IgD-negative memory B cell (primary cell): ENCODE results near the gene FAM20C. TPM values are rescaled to one million over a fixed set of nuclear protein-coding genes. Genes with fewer than 3 reads are reported as not detected.

Experiments used
- H3K27ac Mint-ChIP-seq, 3 donors: one replicate each; pipeline ENCODE4 v1.8.0; 2020 to 2022; ENCODE audit warnings: mild to moderate bottlenecking in 3 of 3, mixed read lengths in 3 of 3, moderate library complexity in 1 of 3
- H3K27me3 Mint-ChIP-seq: one replicate; pipeline ENCODE4 v1.8.0; 2021; ENCODE audit warnings: mixed read lengths
- H3K36me3 Mint-ChIP-seq: one replicate; pipeline ENCODE4 v1.8.0; 2020; ENCODE audit warnings: mild to moderate bottlenecking, mixed read lengths
- H3K4me1 Mint-ChIP-seq, 3 donors: one replicate each; pipeline ENCODE4 v1.8.0; 2020 to 2022; ENCODE audit warnings: mixed read lengths in 3 of 3, mild to moderate bottlenecking in 1 of 3
- H3K4me3 Mint-ChIP-seq, 4 donors: one replicate each; pipeline ENCODE4 v1.8.0; 2020 to 2022; ENCODE audit warnings: mild to moderate bottlenecking in 4 of 4, mixed read lengths in 4 of 4, moderate library complexity in 3 of 4
- H3K9me3 Mint-ChIP-seq, 3 donors: one replicate each; pipeline ENCODE4 v1.8.0; 2020 to 2021; ENCODE audit warnings: mixed read lengths in 3 of 3, mild to moderate bottlenecking in 1 of 3
- polyA plus RNA-seq: library from polyadenylated mRNA; unstranded; fragments of 300-500 nt; fragmentation: Illumina TruSeq; gene quantifications from one replicate; pipeline ENCODE4 v1.2.3, GENCODE V29; 2021

Gene FAM20C
- polyA plus RNA-seq, 1 donor from 2014 or later: not detected

GRCh38 chr7:228610-229009 is 36.2 kb downstream of the FAM20C start:
- Mint-ChIP-seq H3K36me3 (no peaks in the 10 kb centered on the region), H3K27ac (no peak overlapping the region), H3K27me3 (peaks cover 2% of the 10 kb centered on the region), H3K4me1 (no peaks in the 10 kb centered on the region), H3K9me3 (no peaks in the 10 kb centered on the region), H3K4me3 (no peak overlapping the region)

GRCh38 chr7:229184-229964 is 37.0 kb downstream of the FAM20C start:
- Mint-ChIP-seq H3K4me1 (no peaks in the 10 kb centered on the region), H3K36me3 (no peaks in the 10 kb centered on the region), H3K27ac (no peak overlapping the region), H3K4me3 (no peak overlapping the region), H3K27me3 (peaks cover 2% of the 10 kb centered on the region), H3K9me3 (no peaks in the 10 kb centered on the region)

GRCh38 chr7:230274-230673 is 37.9 kb downstream of the FAM20C start:
- peaks cover 2% of the 10 kb centered on the region for H3K27me3 Mint-ChIP-seq
- no peaks in the 10 kb centered on the region for H3K4me1 Mint-ChIP-seq
- no peaks in the 10 kb centered on the region for H3K9me3 Mint-ChIP-seq
- H3K4me3 Mint-ChIP-seq: no peak overlapping the region
- no peak overlapping the region for H3K27ac Mint-ChIP-seq
- H3K36me3 Mint-ChIP-seq: no peaks in the 10 kb centered on the region

DNA sequence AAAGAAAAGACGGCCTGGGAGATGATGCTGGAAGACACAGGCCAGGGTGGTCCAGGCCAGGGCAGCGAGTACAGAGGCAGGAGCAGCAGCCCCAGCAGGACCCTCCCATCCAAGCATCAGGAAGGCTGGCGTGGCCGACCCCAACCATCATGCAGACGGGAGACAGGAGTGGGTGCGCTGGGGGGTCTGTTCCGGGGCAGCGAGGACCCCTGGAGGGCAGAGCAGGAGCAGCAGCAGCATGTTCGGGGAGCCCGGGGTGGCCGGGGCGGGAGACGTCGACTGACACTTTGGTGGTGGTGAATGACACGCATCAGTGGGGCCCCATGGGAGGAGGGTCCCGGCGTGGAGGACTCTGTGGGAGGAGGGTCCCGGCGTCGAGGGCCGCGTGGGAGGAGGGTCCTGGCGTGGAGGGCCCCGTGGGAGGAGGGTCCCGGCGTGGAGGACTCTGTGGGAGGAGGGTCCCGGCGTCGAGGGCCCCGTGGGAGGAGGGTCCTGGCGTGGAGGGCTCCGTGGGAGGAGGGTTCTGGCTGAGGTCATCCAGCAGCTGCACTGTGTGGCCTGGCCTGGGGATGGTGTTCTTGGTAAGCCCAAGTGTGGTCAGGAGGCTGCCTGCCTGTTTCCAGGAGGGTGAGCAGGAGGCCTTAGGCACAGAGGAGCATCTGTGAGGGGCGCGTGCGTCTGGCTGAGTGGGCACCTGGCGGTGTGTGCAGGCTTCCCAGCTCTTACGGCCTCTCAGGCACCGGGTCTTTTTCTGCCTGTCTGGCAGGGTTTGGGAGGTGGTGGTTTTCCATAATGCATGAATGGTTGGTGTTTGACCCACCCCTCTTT is 38.9 kb downstream of the FAM20C start:
- H3K36me3 Mint-ChIP-seq: no peaks in the 10 kb centered on the region
- peaks cover 2% of the 10 kb centered on the region for H3K27me3 Mint-ChIP-seq
- no peaks in the 10 kb centered on the region for H3K9me3 Mint-ChIP-seq
- H3K4me1 Mint-ChIP-seq: no peaks in the 10 kb centered on the region
- no peak overlapping the region for H3K4me3 Mint-ChIP-seq
- H3K27ac Mint-ChIP-seq: no peak overlapping the region

- Mint-ChIP-seq H3K4me1 (no peaks in the 10 kb centered on the region), H3K27ac (no peak overlapping the region), H3K27me3 (peaks cover 2% of the 10 kb centered on the region), H3K4me3 (no peak overlapping the region), H3K9me3 (no peaks in the 10 kb centered on the region), H3K36me3 (no peaks in the 10 kb centered on the region)
Observed at GRCh38 chr7:231858-232246, 39.5 kb downstream of the FAM20C start.

DNA sequence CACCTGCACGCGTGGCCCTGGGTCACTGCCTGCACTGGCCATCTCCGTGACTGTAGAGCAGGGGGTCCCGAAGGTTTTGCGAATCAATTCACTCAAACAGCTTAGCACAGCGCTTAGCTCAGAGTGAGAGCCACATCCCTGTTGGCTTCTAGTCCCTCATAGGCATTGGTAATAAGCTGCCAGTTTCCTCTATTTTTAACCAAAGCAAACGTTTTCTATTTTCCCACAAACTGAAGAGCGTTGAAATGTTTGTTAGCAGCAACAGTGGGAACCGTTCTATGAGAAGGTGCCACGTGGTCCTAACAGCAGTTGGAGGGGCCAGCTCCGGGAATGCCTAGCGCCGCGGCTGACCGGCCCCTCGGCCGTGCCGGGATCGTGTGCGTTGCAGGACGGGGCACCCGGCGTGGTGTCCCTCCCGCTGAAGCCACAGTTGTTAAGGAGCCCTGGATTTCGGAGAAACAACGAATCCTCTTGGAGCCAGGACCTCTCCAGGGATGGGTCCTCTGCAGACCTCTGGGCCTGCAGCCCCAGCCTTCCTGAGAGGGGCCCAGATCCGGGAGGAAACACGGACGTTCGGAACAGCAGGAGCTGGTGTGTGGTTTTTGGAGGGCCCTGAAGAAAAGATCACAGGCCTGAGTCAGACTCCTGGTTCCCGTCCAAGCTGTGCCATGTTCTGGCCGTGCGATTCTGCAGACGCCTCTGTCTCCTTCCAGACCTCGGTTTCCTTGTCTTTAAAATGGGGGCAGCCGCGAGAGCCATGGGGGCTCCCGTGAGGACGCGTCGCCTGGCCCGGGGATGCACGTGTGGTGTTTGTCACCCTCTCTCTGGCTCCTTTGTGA is 40.3 kb downstream of the FAM20C start:
- peaks cover 2% of the 10 kb centered on the region for H3K27me3 Mint-ChIP-seq
- no peaks in the 10 kb centered on the region for H3K9me3 Mint-ChIP-seq

DNA sequence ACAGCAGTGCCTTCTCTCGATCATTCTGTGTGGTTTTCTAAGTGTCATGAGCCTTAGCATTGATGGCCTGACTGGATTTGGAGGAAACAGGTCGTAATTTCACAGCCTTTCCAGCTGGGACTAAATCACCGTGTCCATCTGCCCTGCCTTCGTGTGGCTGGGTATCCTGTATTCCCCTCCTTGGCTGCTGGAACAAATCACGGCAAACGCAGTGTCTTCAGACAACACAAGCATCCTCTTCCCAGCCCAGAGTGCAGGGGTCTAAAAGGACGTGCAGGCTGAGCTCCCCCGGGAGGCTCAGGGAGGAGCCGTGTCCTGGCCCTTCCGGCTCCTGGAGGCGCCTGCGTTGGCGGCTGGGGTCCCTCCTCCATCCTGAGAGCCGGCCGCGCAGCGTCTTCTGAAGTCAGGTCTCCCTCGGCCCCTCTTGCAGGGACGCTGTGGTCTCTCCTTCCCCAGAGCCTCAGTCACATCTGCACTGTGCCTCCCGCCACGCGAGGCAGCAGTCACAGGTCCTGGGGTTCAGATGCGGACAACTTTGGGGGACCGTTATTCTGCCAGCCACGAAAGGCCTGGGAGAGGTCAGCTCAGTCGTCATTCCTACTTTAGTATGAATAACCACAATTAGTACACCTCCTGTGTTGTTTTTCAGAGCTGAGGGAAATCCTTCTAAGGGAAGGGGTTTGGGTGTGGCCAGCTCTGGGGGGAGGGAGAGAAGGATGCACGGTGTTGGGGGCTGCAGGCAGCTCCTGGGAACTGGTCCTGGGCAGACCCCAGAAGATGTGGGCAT is 41.1 kb downstream of the FAM20C start:
- H3K9me3 Mint-ChIP-seq: no peaks in the 10 kb centered on the region
- no peak overlapping the region for H3K27ac Mint-ChIP-seq
- peak overlapping the region in 1 of 4 donors; percentile 65 for H3K4me3 Mint-ChIP-seq
- H3K4me1 Mint-ChIP-seq: no peaks in the 10 kb centered on the region
- H3K36me3 Mint-ChIP-seq: no peaks in the 10 kb centered on the region
- H3K27me3 Mint-ChIP-seq: peaks cover 2% of the 10 kb centered on the region

More for the DNA sequence above, 40.3 kb downstream of the FAM20C start:
- H3K4me1 Mint-ChIP-seq: no peaks in the 10 kb centered on the region
- no peaks in the 10 kb centered on the region for H3K36me3 Mint-ChIP-seq
- H3K4me3 Mint-ChIP-seq: peak overlapping the region in 1 of 4 donors; percentile 65
- H3K27ac Mint-ChIP-seq: no peak overlapping the region

- H3K27ac Mint-ChIP-seq: no peak overlapping the region
- H3K4me1 Mint-ChIP-seq: no peaks in the 10 kb centered on the region
- no peaks in the 10 kb centered on the region for H3K36me3 Mint-ChIP-seq
- H3K27me3 Mint-ChIP-seq: peaks cover under 1% of the 10 kb centered on the region
- H3K9me3 Mint-ChIP-seq: no peaks in the 10 kb centered on the region
- no peak overlapping the region for H3K4me3 Mint-ChIP-seq
Observed at GRCh38 chr7:234051-234707, 41.8 kb downstream of the FAM20C start.

DNA sequence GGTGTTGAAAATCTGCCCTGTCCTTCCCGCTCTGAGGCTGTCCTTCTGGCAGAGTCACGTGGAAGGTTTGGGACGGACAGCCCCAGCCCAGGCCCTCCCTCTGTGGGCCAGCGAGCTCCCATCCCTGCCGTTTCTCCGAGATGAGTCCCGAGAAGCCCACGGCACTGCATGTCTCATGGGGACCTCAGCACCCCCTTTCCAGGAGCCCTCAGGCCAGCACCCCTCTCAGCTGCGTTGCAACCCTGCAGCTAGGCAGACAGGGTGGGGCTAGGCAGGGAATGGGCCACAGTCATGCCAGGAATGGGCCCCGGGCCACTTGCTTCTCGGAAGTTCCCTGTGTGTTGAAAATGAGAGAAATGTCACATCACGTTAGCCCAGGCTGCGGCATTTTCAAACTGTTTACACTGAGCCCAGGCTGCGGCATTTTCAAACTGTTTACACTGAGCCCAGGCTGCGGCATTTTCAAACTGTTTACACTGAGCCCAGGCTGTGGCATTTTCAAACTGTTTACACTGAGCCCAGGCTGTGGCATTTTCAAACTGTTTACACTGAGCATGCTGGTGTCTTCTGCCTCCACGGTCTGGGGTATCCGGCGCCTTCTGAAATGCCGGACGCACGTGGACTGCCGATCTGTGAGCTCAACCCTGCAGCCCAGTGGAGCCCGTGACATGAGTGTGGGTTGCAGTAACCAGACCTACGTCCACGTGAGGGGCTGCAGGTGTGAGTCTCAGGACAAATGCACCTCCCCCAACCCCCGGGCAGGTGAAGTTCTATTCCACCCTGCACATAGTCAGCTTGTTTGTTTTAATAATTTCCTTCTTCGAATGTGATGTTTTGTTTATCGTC is 42.6 kb downstream of the FAM20C start:
- Mint-ChIP-seq H3K36me3 (no peaks in the 10 kb centered on the region), H3K27me3 (no peaks in the 10 kb centered on the region), H3K4me3 (no peak overlapping the region), H3K9me3 (no peaks in the 10 kb centered on the region), H3K4me1 (no peaks in the 10 kb centered on the region), H3K27ac (no peak overlapping the region)

DNA sequence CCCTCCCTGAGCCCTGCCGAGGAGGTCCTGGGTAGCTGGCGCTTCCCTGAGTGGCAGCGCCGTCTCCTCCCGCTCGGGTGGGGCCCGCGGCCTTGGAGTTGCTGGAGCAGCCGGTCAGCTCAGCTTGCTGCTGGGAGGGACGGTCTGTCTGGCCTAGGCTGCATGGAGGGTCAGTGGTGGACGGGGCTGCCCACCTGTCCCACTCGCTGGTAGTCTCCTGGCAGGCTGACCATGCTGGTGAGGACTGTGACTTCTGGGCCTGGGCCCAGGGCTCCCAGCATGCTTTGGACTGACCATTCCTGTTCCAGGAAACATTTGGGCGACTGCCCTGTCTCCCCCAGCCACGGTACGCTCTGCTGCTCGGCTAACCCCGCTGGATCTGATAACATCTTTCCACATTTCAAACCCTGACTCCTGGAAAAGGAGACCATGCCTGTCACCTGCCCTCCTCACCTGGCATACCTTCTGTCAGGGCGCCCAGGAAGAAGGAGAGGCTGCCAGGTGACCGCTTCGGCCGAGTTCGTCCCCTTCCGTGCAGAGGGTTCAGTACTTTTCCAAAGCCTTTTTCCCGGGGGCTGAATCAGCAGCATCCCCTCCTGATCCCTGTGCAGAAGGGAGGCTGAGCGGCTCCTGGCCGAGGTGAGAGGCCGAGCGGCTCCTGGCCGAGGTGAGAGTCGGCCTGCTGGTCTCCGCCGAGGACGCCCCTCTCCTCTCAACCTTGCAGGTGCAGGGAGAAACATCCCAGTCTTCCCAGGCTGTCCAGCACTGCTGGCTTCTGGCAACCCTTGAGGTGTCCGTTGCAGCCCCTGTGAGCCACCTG is 43.4 kb downstream of the FAM20C start:
- Mint-ChIP-seq H3K27me3 (no peaks in the 10 kb centered on the region), H3K27ac (no peak overlapping the region), H3K4me1 (no peaks in the 10 kb centered on the region)

GRCh38 chr7:236967-237366 is 44.6 kb downstream of the FAM20C start:
- Mint-ChIP-seq H3K4me3 (no peak overlapping the region), H3K4me1 (no peaks in the 10 kb centered on the region), H3K27ac (no peak overlapping the region), H3K27me3 (no peaks in the 10 kb centered on the region), H3K36me3 (no peaks in the 10 kb centered on the region), H3K9me3 (peaks cover 0 to 3% (median 0%) of the 10 kb centered on the region in 3 donors)

More for the DNA sequence above, 43.4 kb downstream of the FAM20C start:
- Mint-ChIP-seq H3K36me3 (no peaks in the 10 kb centered on the region), H3K9me3 (no peaks in the 10 kb centered on the region), H3K4me3 (no peak overlapping the region)

DNA sequence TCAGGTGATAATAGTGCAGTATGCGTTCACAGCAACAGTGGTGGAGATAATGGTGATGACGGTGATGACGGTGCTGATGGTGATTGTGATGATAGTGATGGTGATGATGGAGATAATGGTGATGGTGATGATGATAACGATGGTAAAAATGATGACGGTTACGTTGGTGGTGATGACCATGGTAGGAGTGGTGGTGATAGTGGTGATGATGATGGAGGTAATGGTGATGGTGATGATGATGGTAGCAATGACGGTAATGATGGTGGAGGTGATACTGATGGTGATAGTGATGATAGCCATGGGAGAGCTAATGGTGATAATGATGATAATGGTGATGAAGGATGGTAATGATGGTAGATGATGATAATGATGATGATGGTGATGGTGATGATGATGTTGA is 45.0 kb downstream of the FAM20C start:
- Mint-ChIP-seq H3K36me3 (no peaks in the 10 kb centered on the region), H3K4me1 (no peaks in the 10 kb centered on the region), H3K27ac (no peak overlapping the region), H3K27me3 (no peaks in the 10 kb centered on the region), H3K9me3 (peaks cover 0 to 3% (median 0%) of the 10 kb centered on the region in 3 donors), H3K4me3 (no peak overlapping the region)
